Gastroesophageal sphincter (tissue), 4 donors: ENCODE results near the gene C5orf58. TPM values are rescaled to one million over a fixed set of nuclear protein-coding genes. Genes with fewer than 3 reads are reported as not detected.
A peak's percentile ranks its signal among the peaks of the same experiment; 100 is the strongest.
"Not testable (repeated sequence)": the region's sequence is repeated elsewhere in the genome, so short reads cannot be mapped to it uniquely, and the experiment has no call there.

Source experiments
- ATAC-seq: fragments of 150-250 bp; one replicate; pipeline ENCODE4 v1.9.1; 2016; ENCODE audit warnings: mild to moderate bottlenecking, moderate library complexity
- H3K27ac ChIP-seq, 4 donors: fragments of 200-600 bp; sonication (generic) in 3 of 4; 1 replicate in 3 of 4; 2 replicates in 1 of 4; pipeline ENCODE4 v1.5.1; 2016 to 2019
- H3K27me3 ChIP-seq: fragments of 200-600 bp; sonication (generic); one replicate; pipeline ENCODE4 v1.5.1; 2019
- H3K36me3 ChIP-seq, 2 donors: fragments of 200-600 bp; sonication (generic); one replicate each; pipeline ENCODE4 v1.5.1; 2019; ENCODE audit warnings: control low read depth in 1 of 2
- H3K4me1 ChIP-seq, 3 donors: fragments of 200-600 bp; sonication (generic); 1 replicate in 2 of 3; 2 replicates in 1 of 3; pipeline ENCODE4 v1.5.1; 2016 to 2019; ENCODE audit warnings: control low read depth in 2 of 3
- H3K4me3 ChIP-seq, 2 donors: fragments of 200-600 bp; sonication (generic); one replicate each; pipeline ENCODE4 v1.5.1; 2019; ENCODE audit warnings: mild to moderate bottlenecking in 1 of 2, moderate library complexity in 1 of 2
- H3K9me3 ChIP-seq, 3 donors: fragments of 200-600 bp; sonication (generic); one replicate each; pipeline ENCODE4 v1.5.1; 2017 to 2019; ENCODE audit warnings: control low read depth in 2 of 3
- CTCF ChIP-seq, 4 experiments: fragments of 200-600 bp in 2 of 4; fragments of 450-650 bp in 2 of 4; sonication (generic) in 1 of 4; IDR thresholded peaks; one replicate each; pipeline ENCODE4 v1.5.1; 2017 to 2019; ENCODE audit warnings: antibody characterized with exemption in 4 of 4, mild to moderate bottlenecking in 2 of 4, moderate library complexity in 2 of 4
- EP300 ChIP-seq: sonication (generic); formaldehyde crosslinking; IDR thresholded peaks from one replicate; pipeline ENCODE4 v1.6.1; 2017; ENCODE audit warnings: antibody characterized with exemption, mild to moderate bottlenecking
- POLR2A ChIP-seq, 2 donors: fragments of 450-650 bp; IDR thresholded peaks; one replicate each; pipeline ENCODE4 v1.6.1; 2017; ENCODE audit warnings: antibody characterized with exemption in 2 of 2, mild to moderate bottlenecking in 2 of 2, moderate library complexity in 1 of 2
- POLR2AphosphoS5 ChIP-seq: sonication (generic); formaldehyde crosslinking; IDR thresholded peaks from one replicate; pipeline ENCODE4 v1.6.1; 2017; ENCODE audit warnings: antibody characterized with exemption
- WGBS, 2 donors: methylation state at CpG; one replicate each; pipeline ENCODE4 v1.1.5; 2018; ENCODE audit warnings: low coverage in 1 of 2; 5-methylcytosine and 5-hydroxymethylcytosine counted together
- total RNA-seq, 4 donors: library from RNA; depleted of rRNA; stranded (reverse); fragments of >200 nt; gene quantifications; one replicate each; pipeline ENCODE4 v1.1.0, GENCODE V29; 2016

C5orf58 gene
- total RNA-seq, 4 donors from 2014 or later: not detected

GRCh38 chr5:170246126-170246870, 13.5 kb downstream of the C5orf58 start:
- no peak for ATAC-seq
- Histone ChIP-seq H3K4me3 (no peak overlapping the region), H3K4me1 (peaks cover 0 to 7% (median 3%) of the 10 kb centered on the region in 3 donors), H3K9me3 (no peaks in the 10 kb centered on the region), H3K27me3 (no peaks in the 10 kb centered on the region), H3K36me3 (no peaks in the 10 kb centered on the region), H3K27ac (no peak overlapping the region)
- 82 to 86% methylated on average over 3 to 4 of the region's 4 CpGs for WGBS, 2 donors
- TF ChIP-seq POLR2A (IDR thresholded peaks at IDR 0.05) (no peak), CTCF (IDR thresholded peaks at IDR 0.05) (no peak)

GRCh38 chr5:170247363-170247762, 14.6 kb downstream of the C5orf58 start:
- no peak for TF ChIP-seq EP300
- peak; percentile 25 for TF ChIP-seq POLR2AphosphoS5
- no peak for TF ChIP-seq POLR2A (IDR thresholded peaks at IDR 0.05)
- no peaks in the 10 kb centered on the region for H3K36me3 ChIP-seq
- H3K27ac ChIP-seq: no peak overlapping the region
- no peaks in the 10 kb centered on the region for H3K9me3 ChIP-seq
- WGBS, 2 donors: 48% methylated on average over 2 of the region's 2 CpGs; no CpG with 5 or more reads in 1 of the 2 donors
- ATAC-seq: peak; percentile 39
- peaks cover 4 to 18% (median 8%) of the 10 kb centered on the region in 3 donors for H3K4me1 ChIP-seq
- H3K4me3 ChIP-seq: no peak overlapping the region
- no peaks in the 10 kb centered on the region for H3K27me3 ChIP-seq

DNA sequence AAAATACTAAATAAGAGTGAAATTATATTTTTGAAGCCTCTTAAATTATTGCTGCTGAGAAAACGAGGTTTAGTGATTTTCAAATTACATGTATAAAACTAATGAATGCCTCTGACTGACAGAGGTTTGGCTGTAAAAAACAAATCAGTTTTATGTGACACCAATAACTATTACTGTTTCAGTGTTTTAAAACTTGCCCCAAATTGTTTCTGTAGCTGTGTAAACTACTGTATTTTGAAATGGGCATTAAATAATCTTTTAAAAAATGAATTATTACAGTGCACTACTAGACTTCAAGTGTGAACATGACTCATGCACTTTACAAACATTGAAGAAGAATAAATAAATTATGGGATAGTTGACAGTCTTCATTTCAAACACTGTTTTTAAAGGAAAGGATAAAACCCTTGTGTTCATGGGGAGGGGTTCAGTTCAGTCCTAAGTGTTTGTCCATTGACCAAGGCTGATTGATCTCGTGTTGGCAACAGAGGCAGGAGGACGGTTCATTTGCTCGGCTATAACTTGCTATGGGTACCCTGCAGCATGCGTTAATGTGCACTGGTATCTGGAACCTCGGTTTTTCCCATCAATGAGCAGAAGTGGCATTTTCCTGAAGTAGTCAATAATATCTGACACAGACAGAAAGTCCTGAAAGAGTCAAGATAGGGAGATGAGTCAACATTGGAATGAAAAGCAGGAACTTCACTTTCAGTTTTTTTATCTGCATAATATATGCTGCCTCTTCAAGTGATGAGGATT, 15.6 kb downstream of the C5orf58 start:
- Histone ChIP-seq H3K4me1 (peaks cover 10 to 28% (median 11%) of the 10 kb centered on the region in 3 donors), H3K9me3 (no peaks in the 10 kb centered on the region), H3K4me3 (no peak overlapping the region), H3K27ac (no peak overlapping the region), H3K36me3 (no peaks in the 10 kb centered on the region), H3K27me3 (no peaks in the 10 kb centered on the region)
- 82% methylated on average over 6 of the region's 6 CpGs for WGBS, 2 donors
- TF ChIP-seq EP300 (no peak), POLR2AphosphoS5 (no peak), POLR2A (IDR thresholded peaks at IDR 0.05) (no peak), CTCF (IDR thresholded peaks at IDR 0.05) (no peak)
- ATAC-seq: no peak

GRCh38 chr5:170248931-170249227, 16.1 kb downstream of the C5orf58 start:
- not testable (repeated sequence) for H3K36me3 ChIP-seq, H3K9me3 ChIP-seq, H3K27me3 ChIP-seq, H3K4me3 ChIP-seq, ATAC-seq, H3K27ac ChIP-seq
- 93 to 100% methylated on average over 1 to 3 of the region's 4 CpGs for WGBS, 2 donors
- peaks cover 12 to 33% (median 13%) of the 10 kb centered on the region in 3 donors for H3K4me1 ChIP-seq

- Histone ChIP-seq H3K4me3 (no peak overlapping the region), H3K9me3 (no peaks in the 10 kb centered on the region), H3K36me3 (no peaks in the 10 kb centered on the region), H3K27me3 (no peaks in the 10 kb centered on the region), H3K27ac (no peak overlapping the region), H3K4me1 (peaks cover 13 to 38% (median 14%) of the 10 kb centered on the region in 3 donors)
- no peak for ATAC-seq
- TF ChIP-seq CTCF (IDR thresholded peaks at IDR 0.05): no peak
- no peak for TF ChIP-seq POLR2A (IDR thresholded peaks at IDR 0.05)
- no peak for TF ChIP-seq POLR2AphosphoS5
- no peak for TF ChIP-seq EP300
- 78 to 81% methylated on average over 3 of the region's 4 CpGs for WGBS, 2 donors
Observed at GRCh38 chr5:170249355-170249754, 16.6 kb downstream of the C5orf58 start.
